ENCODE data around the gene XKR8.
"Not testable (repeated sequence)": the region's sequence is repeated elsewhere in the genome, so short reads cannot be mapped to it uniquely, and the experiment has no call there.

The XKR8 gene

GRCh38 chr1:27993241-27993640, 33.5 kb downstream of the XKR8 start:
- DNase-seq, result no peak

- no peak for DNase-seq
Measured at GRCh38 chr1:27994060-27994459, 34.3 kb downstream of the XKR8 start.

GRCh38 chr1:27994526-27994925, 34.8 kb downstream of the XKR8 start:
- not testable (repeated sequence) for DNase-seq

GRCh38 chr1:27999055-27999454, 39.3 kb downstream of the XKR8 start:
- no peak for DNase-seq

- no peak for DNase-seq
Measured at GRCh38 chr1:28002600-28002999, 42.8 kb downstream of the XKR8 start.

- not testable (repeated sequence) for DNase-seq
Measured at GRCh38 chr1:28003117-28003516, 43.3 kb downstream of the XKR8 start.

- DNase-seq, result no peak
Measured at GRCh38 chr1:28010969-28011368, 51.2 kb downstream of the XKR8 start.

All from NCI-H2107 (cell line).